ENCODE results near the gene LFNG. TPM values are rescaled to one million over a fixed set of nuclear protein-coding genes. Genes with fewer than 3 reads are reported as not detected.

Gene LFNG, protein sequence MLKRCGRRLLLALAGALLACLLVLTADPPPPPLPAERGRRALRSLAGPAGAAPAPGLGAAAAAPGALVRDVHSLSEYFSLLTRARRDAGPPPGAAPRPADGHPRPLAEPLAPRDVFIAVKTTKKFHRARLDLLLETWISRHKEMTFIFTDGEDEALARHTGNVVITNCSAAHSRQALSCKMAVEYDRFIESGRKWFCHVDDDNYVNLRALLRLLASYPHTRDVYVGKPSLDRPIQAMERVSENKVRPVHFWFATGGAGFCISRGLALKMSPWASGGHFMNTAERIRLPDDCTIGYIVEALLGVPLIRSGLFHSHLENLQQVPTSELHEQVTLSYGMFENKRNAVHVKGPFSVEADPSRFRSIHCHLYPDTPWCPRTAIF
- total RNA-seq (10 to 100 TPM in 4 of 10 donors, 1 to 10 TPM in 6; 2.4 to 11.8 (median 9.0) TPM), polyA plus RNA-seq (10 to 100 TPM in 1 of 2 donors, 1 to 10 TPM in 1; 7.2 to 10.8 TPM)
- long read RNA-seq, donor 1, partial matches to known transcripts, result 2 of 8 reads
- long read RNA-seq, donor 1, other reads (novel, unspliced or antisense), result 2 of 8 reads
- long read RNA-seq, donor 2, partial matches to known transcripts, result 1 of 1 reads
- long read RNA-seq, donor 2, other reads (novel, unspliced or antisense), result 0 of 1 reads
- long read RNA-seq, donor 3, partial matches to known transcripts, result 0 of 1 reads
- long read RNA-seq, donor 3, other reads (novel, unspliced or antisense), result 1 of 1 reads

- Histone ChIP-seq H3K4me3 (peak within 1 kb of the TSS; percentile 33 to 82 (median 66)), H3K27me3 (peaks cover 0 to 30% (median 6%) of the 10 kb centered on the region in 7 donors), H3K9me3 (no peaks in the 10 kb centered on the region), H3K36me3 (no peaks in the 10 kb centered on the region), H3K27ac (peak within 1 kb of the TSS in 9 of 10 donors; percentile 11 to 87 (median 62)), H3K4me1 (peaks cover 20 to 73% (median 54%) of the 10 kb centered on the region in 9 donors)
- peak; percentile 86 to 89 for DNase-seq
- intact Hi-C loops (cut with DNase I), result loop anchor here in 2 of 10 donors (5.0 kb wide), 2 partner anchors 37 to 42 kb away; partner anchors contain the start of gene GRIFIN (in 1 of the 2)
- peak; percentile 72 to 92 (median 84) for ATAC-seq
- TF ChIP-seq, protein P1, sequence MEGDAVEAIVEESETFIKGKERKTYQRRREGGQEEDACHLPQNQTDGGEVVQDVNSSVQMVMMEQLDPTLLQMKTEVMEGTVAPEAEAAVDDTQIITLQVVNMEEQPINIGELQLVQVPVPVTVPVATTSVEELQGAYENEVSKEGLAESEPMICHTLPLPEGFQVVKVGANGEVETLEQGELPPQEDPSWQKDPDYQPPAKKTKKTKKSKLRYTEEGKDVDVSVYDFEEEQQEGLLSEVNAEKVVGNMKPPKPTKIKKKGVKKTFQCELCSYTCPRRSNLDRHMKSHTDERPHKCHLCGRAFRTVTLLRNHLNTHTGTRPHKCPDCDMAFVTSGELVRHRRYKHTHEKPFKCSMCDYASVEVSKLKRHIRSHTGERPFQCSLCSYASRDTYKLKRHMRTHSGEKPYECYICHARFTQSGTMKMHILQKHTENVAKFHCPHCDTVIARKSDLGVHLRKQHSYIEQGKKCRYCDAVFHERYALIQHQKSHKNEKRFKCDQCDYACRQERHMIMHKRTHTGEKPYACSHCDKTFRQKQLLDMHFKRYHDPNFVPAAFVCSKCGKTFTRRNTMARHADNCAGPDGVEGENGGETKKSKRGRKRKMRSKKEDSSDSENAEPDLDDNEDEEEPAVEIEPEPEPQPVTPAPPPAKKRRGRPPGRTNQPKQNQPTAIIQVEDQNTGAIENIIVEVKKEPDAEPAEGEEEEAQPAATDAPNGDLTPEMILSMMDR (IDR thresholded peaks at IDR 0.05), result peak in 1 of 9 donors; percentile 10
- WGBS, 2 donors, result 0 to 1% methylated on average over 94 to 95 of the region's 95 CpGs
Measured at GRCh38 chr7:2519119-2519930, at the start of gene LFNG. Gene LFNG (plus strand): TSS chr7:2519774. CDS start chr7:2519862, 88 bp downstream.

GRCh38 chr7:2470204-2471021, 49.2 kb upstream of the LFNG start:
- Histone ChIP-seq H3K27me3 (peaks cover 0 to 19% (median 0%) of the 10 kb centered on the region in 7 donors), H3K4me3 (no peak overlapping the region), H3K4me1 (peaks cover 5 to 28% (median 10%) of the 10 kb centered on the region in 9 donors), H3K27ac (peak overlapping the region in 1 of 10 donors; percentile 75), H3K9me3 (no peaks in the 10 kb centered on the region), H3K36me3 (no peaks in the 10 kb centered on the region)
- ATAC-seq (no peak), DNase-seq (no peak)
- TF ChIP-seq, protein P1 (IDR thresholded peaks at IDR 0.05), result no peak
- intact Hi-C loops (cut with DNase I), result loop anchor here in 7 of 10 donors (5.0 to 10.0 kb wide), 6 partner anchors 52 to 886 kb away; partner anchors contain the start of genes BRAT1 (in 4 of the 7), IQCE (in 4 of the 7) and AMZ1 (in 2 of the 7)
- WGBS, 2 donors, result 81 to 88% methylated on average over 19 of the region's 19 CpGs

DNA sequence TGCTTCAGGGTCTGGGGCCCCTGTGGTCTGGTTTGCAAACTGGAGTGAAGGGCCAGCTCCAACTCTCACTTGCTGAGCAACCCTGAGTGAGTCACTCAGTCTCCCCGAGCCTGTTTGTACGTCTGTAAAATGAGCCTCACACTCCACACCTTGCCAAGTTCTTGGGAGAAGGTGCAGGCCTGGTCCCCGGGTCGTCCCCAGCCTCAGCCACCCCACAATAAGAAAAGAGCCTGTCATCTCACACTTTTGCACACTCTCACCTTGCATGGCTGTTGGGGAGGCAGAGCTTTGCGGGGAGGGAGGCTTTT, 48.6 kb upstream of the LFNG start:
- WGBS, 2 donors, result 42 to 51% methylated on average over 5 of the region's 5 CpGs
- no peak for DNase-seq
- TF ChIP-seq, protein P1 (IDR thresholded peaks at IDR 0.05), result no peak
- peak in 6 of 8 donors; percentile 4 to 23 (median 16) for ATAC-seq
- peaks cover 0 to 19% (median 0%) of the 10 kb centered on the region in 7 donors for H3K27me3 ChIP-seq
- no peak overlapping the region for H3K4me3 ChIP-seq
- no peaks in the 10 kb centered on the region for H3K36me3 ChIP-seq
- H3K27ac ChIP-seq, result peak overlapping the region in 4 of 10 donors; percentile 31 to 75 (median 48)
- H3K9me3 ChIP-seq, result no peaks in the 10 kb centered on the region
- intact Hi-C loops (cut with DNase I), result loop anchor here in 7 of 10 donors (5.0 to 10.0 kb wide), 6 partner anchors 51 to 886 kb away; partner anchors contain the start of genes BRAT1 (in 4 of the 7), IQCE (in 4 of the 7) and AMZ1 (in 2 of the 7)
- H3K4me1 ChIP-seq, result peaks cover 5 to 28% (median 10%) of the 10 kb centered on the region in 9 donors

Measured in heart right ventricle (tissue), 16 donors.